HG02798 (cell line): ENCODE data around the gene MKRN1.
"Not testable (repeated sequence)": the region's sequence is repeated elsewhere in the genome, so short reads cannot be mapped to it uniquely, and the experiment has no call there.

Source experiments
- ATAC-seq: cut with Tn5 transposase; IDR thresholded peaks from one replicate; pipeline ENCODE4 v1.9.1; 2021; ENCODE audit warnings: mild to moderate bottlenecking; ENCODE audit not compliant: unreplicated experiment, poor library complexity

The MKRN1 gene, protein sequence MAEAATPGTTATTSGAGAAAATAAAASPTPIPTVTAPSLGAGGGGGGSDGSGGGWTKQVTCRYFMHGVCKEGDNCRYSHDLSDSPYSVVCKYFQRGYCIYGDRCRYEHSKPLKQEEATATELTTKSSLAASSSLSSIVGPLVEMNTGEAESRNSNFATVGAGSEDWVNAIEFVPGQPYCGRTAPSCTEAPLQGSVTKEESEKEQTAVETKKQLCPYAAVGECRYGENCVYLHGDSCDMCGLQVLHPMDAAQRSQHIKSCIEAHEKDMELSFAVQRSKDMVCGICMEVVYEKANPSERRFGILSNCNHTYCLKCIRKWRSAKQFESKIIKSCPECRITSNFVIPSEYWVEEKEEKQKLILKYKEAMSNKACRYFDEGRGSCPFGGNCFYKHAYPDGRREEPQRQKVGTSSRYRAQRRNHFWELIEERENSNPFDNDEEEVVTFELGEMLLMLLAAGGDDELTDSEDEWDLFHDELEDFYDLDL

DNA sequence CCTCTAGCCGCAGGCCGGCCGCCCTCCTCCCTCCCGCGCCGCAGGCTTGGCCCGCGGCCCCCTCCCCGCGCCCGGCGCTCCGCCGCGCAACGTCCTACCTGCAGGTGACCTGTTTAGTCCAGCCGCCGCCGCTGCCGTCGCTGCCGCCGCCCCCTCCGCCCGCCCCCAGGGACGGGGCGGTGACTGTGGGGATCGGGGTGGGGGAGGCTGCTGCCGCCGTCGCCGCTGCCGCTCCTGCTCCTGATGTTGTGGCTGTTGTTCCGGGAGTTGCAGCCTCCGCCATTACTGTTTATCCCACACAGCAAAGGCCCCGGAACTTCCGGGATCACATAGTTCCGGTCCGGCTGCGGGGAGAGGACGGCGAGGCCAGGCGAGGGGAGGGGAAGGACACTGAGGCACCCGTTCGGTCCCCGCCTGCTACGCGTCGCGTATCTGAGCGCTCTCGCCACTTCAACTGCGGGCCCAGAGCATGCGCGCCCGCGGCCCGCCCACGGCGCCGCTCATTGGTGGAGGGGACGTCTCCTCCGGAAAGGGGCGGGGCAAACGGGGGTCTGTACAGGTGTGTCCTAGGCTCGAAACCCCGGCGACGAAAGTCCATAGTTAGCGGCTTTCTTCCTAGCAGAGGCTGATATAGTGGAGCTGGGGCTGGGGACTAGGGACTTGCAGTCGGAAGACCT lies at the start of gene MKRN1:
TSS of gene MKRN1 (minus strand) at position 444 of the 677 bp plus-strand sequence. CDS start at position 283, 161 bp downstream.
- ATAC-seq = peak; percentile 95

DNA sequence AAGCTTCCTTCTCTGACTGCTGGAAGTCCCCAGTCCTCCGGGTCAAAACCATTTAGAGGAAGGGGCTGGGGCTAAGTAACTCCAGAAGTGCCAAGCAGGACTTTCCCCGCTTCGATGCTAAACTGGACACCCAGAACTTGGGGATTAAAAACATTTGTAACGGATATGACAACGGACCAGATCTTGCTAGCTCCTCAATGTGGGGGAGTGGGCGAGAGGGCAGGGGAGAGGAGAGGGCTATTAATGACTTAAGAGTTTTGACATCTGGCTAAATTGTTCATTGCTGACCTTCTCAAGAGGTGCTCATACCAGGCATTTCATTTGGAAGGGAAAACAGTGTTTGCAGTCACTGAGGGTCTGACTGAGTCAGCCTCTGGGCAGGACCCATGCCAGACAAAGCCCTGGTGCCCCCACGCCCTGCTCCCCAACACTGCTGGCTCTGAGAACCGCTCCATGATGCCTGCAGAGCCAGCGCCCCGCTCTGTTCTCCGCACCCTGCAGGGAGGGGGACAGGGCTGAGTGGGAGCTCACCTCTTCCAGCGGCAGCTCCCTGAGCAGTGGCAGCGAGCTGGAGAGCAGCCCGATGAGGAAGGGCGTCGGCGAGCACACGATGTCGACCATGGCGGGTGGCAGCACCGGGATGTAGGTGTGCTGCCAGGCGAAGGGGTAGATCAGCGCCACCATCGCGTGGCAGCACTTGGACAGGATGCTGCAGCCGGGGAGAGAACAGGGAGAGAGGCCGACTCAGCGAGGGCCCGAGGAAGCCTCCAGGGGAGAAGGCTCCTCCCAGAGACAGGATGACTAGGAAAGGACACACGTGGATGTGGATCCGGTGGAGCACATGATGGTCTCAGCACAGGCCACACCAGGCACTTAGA lies 47.7 kb upstream of the MKRN1 start:
- ATAC-seq = no peak

DNA sequence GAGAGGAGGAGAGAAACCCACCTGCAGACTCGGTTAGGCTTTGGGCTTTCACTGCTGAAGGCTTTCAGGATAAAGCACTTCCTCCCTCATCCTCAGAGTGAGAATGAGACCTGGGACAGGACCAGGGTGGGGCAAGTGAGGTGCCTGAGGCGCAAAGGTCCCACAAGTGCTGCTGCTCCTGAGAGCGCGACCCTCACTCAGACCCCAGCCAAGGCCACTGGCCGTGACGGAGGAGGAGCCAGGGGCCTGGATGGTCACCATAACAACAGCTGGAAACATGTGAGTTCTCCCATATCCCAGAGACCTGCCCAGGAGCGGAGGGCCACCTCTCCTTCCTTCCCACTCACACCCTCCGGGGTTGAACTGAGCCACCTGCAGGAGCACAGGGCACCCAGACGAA lies 46.9 kb upstream of the MKRN1 start:
- no peak for ATAC-seq

DNA sequence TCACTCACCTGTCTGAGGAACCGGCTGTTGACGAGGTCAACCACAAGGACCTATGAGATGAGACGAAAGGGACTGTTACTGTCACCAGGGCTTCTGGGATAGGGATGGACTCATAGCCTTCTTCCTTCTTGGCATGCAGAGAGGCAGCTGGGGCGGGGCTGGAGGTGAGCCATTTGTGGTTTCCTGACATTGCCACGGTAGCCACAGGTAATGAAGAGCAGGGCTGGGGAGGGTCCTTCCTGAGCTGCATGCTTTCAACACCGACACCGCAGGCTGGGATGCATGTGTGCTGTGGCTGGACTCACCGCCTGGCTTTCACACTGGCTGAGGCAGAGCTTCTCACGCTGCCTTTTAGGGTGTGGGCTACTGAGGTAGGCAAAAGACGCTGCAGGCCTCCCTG lies 46.4 kb upstream of the MKRN1 start:
- ATAC-seq = no peak

DNA sequence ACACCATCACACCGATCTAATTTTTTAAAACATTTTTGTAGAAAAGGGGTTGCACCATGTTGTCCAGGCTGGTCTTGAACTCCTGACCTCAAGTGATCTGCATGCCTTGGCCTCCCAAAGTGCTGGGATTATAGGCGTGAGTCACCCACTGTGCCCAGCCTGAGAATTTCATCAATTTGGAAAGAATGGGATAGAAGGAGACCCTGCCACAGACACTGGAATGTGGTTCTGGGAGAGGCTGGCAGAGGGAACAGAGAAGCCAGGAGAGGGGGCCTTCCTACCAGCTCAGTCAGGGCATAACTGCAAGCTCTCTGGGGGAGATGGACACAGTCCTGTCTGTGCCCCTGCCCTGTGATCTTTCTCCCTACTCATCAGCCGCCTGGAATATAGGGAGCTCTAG lies 42.1 kb upstream of the MKRN1 start:
- ATAC-seq = no peak

DNA sequence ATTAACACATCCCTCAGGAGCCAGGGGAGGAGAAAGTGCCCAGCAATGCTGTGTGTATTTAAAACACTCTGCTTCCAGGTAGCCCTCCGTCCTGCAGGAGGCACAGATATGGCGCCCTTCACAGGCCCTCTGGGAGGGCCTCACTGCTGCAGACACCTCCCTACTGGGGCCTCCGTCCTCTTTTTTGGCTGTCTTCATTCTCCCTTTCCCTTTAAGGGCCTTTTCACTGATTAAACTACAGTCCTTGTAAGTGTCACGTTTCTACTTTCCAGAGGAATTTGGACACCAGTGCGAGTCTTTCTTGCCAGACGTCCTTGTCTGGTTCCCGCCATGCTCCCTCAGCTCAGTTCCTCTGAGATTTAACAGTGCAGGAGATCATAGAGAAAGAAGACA lies 39.7 kb upstream of the MKRN1 start:
- ATAC-seq = no peak

DNA sequence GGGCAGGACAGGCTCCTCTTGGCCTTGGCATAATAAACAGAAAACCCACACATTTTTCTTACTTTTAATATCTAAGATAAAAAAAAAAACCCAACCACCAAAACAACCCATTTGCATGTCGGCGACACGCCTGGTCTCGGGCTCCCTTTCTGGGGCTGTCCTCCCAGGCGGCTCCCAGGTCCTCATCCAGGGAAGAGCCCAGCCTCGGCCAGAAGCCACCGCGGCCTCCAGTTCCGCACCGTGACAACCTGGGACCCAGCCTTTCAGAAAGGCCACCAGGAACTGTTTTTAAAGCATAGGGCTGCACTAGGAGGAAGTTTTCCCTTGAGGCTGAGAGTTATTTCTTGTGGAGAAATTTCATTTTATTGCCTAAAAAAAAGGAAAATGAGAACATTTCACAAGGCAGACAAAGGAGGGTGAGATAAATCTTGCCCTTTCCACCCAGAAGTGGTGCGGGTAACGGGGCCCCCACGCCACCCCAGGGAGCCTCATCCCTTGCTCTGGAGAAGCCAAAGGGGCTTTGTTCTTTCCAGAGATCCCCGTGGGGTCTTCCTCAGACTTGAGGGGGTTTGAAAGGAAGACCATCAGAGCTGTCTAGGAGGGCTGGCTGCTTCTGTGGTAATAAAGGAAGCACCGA lies 39.2 kb upstream of the MKRN1 start:
- ATAC-seq = no peak

DNA sequence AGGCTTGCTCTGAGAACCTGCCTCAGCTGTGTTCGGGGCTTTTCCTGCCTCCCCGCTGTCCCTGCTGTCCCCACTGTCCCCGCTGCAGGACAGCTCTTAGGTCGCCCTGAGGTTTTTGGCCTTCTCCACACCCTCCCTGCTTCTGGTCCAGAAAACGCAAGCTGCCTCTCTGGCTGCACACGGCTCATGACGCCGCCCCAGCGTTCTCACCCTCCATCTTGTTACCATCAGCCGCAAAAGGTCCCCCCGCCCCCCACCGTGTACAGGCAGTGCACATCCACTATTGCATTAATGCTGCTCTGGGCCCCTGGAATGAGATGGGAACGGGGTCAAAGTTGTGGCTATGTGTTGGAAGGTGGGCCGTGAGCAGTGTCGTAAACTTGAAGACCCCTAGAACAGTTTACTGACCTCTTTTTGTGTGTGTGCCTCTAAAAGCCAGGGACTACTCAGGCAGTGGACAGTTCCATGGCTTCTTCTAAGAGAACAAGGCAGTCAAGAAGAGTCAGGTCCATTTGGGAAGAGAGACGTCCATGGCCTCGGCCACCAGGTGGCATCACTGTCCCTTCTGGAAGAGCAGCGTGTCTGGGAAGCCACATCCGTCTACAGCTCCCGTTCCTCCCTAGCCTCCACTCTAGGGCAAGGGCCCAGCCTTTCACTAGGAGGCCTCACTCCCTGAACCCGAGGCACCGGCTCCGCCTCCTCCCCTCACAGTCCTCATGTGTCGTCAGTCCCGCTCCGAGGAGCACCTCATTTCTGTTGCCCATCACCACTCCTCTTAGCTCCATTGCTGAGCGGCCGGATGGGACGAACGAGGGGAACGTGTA lies 38.5 kb upstream of the MKRN1 start:
- ATAC-seq = peak; percentile 53

DNA sequence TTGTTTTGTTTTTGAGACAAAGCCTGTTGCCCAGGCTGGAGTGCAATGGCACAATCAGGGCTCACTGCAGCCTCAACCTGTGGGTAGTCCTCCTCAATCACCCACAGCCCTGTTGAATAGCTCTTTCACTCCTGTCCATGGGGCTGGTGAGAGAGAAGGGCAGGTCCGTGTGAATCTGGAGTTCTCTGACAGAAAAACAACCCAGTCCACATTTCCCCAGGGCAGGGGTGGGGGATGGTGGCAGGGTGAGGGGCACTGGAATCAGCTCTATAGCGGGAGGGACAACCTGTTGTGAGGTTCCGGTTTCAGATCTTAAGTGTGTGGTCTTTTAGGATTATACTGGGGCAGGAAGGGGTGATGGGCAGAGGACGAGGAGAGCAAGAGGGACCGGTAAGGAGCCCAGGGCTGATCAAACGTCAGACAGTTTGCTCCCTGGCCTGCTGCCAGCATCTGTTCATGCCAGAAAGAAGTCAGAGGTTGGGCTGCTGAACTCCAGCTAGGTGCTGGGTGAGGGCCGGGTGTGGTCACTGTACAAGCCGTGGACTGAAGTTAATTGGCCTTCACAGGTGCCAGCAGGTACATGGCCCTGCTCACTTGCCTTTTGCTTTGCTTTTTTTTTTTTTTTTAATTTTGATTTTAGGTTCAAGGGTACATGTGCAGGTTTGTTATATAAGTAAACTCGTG lies 33.2 kb upstream of the MKRN1 start:
- ATAC-seq = no peak

DNA sequence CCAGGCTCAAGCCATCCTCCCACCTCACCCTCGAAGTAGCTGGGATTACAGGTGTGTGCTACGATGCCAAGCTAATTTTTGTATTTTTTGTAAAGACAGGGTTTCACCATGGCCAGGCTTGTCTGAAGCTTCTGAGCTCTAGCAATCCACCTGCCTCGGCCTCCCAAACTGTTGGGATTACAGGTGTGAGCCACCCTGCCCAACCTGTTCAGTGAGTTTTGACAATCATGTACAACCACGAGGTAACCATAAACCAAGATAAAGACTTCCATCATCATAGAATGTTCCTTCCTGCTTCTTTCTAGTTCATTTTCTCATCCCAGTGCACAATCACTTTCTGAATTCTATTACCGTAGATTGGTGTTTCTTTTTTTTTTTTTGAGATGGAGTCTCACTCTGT lies 30.5 kb upstream of the MKRN1 start:
- ATAC-seq = no peak

DNA sequence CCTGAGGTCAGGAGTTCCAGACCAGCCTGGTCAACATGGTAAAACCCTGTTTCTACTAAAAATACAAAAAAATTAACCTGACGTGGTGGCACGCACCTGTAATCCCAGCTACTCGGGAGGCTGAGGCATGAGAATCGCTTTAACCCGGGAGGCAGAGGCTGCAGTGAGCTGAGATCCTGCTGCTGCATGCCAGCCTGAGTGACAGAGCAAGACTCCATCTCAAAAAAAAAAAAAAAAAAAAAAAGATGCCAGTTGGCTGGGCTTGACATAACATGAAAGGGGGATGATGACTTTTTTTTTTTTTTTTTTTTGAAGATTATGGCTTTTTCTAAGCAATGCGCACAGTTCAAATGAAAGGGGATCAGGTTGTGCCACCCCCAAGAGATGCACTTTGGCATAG lies 28.3 kb upstream of the MKRN1 start:
- ATAC-seq = not testable (repeated sequence)

DNA sequence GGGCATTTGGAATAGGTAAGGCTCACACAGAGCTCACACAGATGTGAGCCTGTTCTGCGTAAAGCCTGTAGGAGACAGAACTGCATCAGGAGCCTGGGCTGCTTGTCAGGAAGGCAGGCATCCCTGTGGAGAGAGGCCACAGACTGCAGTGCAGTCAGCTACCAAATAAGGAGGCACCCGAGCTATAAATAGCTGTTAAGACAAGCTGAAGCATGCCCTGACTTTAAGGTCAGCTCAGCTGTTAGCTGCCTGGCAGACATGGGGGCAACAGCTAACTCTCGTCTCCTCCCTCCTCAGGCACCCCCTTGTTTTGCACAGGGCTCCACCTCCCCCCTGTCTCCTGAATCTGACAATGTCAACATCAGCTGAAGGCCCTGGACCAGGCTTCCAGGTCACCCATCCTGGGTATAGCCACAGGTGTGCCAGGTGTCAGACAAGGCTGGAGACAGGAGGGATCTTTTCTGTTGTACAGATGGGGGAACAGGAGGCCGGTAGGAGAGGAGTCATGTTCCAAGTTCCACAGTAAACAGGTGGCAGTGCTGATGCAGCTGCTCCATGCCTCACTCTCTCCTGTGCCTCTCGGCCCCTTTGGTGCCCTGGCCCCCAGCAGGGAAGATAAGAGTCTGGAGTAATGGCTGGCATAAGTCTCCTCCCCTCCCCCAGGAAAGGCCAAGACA lies 27.6 kb upstream of the MKRN1 start:
- peak; percentile 68 for ATAC-seq

DNA sequence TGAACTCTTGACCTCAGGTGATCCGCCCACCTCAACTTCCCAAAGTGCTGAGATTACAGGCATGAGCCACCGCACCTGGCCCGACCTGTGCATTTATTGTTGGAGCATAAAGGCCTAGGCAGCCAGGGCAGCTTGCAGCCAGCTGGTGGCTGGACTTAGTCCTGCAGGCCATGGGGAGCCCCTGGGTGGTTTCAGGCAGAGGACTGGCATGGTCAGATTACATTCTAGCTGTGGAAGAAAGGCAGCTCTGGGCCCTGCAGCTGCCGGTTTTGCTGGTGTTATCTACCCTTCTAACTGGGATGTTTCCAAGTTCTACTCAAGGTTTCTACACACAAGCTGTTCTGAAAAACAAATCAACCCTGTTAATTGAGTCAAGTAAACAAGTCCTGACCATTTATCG lies 22.7 kb upstream of the MKRN1 start:
- ATAC-seq = no peak

DNA sequence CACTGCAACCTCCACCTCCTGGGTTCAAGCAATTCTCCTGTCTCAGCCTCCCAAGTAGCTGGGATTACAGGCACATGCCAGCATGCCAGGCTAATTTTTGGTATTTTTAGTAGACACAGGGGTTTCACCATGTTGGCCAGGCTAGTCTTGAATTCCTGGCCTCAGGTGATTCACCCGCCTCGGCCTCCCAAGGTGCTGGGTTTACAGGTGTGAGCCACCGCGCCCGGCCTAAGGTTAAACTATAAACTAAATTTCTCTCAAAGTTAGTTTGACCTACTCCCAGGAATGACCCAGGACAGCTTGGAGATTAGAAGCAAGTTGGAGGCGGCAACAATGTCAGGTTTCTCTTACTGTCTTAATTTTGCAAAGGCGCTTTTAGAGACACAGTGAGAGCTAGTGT lies 18.5 kb upstream of the MKRN1 start:
- not testable (repeated sequence) for ATAC-seq

DNA sequence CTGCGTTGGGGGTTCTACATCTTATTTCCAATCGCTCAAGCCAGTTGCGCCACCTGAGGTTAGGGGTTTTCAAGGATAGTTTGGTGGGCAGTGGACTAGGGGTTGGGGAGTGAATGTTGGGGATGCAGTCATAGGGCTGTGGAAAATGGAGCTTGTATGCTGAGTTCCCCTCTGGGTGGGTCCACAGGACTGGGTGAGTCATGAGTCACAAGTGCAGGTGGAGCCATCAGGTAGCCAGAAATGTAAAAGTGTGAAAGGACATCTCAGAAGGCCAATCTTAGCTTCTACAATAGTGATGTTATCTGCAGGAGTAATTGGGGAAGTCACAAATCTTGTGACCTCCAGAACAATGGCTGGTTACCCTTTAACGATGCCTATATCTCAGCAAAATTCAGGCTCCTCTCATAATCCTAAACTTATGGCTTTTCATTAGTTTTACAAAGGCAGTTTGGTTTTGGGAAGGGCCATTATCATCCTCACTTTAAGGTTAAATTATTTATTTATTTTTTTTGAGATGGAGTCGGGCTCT lies 18.0 kb upstream of the MKRN1 start:
- no peak for ATAC-seq

DNA sequence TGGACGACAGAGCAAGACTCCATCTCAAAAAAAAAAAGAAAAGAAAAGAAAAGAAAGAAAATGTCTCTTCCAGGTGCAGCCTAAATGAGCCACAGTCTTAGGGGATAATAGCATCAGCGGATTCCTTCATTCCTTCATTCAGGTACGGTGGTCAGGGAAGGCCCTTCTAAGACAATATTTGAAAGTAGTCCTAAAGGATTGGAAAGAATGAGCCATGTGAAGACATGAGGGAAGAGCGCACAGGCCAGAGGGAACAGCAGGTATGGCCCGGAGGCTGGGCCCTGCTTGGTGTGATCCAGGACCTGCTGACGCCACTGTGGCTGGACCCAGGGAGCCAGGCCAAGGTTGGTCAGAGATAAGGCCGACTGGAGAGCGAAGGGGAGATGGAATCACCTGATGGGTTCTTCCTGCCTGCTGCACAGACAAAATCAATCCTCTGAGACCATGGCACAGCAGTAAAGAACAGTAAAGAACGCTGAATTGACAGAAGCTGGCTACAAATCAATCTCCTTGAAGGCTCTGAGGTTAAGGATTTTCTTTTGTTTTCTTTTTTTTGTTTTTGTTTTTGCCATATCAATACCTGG lies 16.3 kb upstream of the MKRN1 start:
- no peak for ATAC-seq

DNA sequence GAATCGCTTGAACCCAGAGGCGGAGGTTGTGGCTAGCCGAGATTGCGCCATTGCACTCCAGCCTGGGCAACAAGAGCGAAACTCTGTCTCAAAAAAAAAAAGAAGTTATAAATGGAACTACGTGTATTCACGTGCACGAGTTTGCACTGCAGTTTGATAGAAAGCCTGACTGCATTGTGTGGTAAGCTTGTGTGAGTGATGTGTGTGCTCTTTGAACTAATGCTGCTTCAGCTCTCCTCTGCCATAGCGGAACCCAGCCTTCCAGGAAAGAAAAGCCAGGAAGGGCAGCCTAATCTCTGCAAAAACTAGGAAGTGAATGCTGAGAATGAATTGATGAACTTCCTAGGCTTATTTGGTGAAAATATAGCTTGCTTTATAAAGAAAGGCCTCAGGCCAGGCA lies 15.6 kb upstream of the MKRN1 start:
- ATAC-seq = no peak

DNA sequence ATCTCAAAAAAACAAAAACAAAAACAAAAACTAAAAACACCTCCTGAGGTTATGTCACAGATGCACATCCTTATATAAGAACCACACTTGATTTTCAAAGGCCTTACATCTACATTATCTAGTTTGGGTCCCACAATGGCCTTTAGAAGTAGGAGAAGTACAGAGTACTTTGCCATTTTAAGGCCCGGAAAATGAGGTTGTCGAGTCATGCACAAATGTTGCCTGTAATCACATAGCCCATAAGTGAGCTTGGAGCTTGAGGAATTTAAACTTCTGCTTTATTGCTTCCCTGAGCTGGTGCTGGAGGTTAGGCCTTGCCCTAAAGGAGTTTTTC lies 9.7 kb upstream of the MKRN1 start:
- ATAC-seq = no peak
